Measurements from ENCODE around the gene STARD5.
"Not testable (repeated sequence)": the region's sequence is repeated elsewhere in the genome, so short reads cannot be mapped to it uniquely, and the experiment has no call there.

Gene STARD5, protein sequence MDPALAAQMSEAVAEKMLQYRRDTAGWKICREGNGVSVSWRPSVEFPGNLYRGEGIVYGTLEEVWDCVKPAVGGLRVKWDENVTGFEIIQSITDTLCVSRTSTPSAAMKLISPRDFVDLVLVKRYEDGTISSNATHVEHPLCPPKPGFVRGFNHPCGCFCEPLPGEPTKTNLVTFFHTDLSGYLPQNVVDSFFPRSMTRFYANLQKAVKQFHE

DNA sequence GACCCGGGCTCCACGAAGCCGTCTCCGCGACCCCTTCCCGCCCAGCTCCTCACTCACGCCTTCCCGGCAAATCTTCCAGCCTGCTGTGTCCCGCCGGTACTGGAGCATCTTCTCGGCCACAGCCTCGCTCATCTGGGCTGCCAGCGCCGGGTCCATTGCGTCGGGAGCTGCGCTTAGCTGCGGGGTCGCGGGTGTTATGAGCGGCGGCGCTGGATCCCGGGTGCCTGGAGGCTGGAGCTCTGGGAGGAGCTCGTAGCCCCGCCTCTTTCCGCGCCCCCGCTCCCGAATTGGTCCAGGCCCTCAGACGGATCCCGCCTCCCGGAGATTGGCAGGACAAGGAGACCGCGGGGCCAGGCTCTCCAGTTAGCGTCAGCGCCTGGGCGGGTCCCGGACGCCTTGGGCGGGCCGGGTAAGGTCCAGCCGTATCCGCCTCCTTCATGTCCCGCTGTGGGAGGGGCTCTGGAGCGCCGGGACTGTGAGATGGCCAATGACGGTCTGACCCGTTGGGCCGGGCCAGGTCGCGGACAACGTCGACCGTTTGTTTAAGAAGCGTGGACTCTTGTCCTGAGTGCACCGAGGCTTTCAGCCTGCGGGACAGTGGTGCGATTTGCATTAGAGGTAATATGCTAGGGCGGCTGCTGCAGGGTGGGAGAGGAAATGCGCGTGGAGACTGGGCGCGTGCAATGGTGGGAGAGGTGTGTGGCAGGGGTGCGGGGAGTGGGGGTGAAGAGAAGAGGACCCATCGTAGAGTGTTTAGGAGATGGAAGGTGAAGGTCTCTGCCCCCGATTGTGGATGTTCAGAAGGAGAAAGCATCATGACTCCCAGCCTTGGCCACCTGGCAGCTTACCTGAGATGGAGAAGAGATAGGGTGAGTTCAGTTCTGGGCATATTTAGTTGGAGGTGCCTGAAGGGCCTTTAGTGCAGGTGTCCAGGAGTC is at the start of gene STARD5:
Gene STARD5 (minus strand): TSS at position 198 of the 938 bp plus-strand sequence. CDS start 42 bp downstream, at position 156.
- DNase-seq, result peak; percentile 98

DNA sequence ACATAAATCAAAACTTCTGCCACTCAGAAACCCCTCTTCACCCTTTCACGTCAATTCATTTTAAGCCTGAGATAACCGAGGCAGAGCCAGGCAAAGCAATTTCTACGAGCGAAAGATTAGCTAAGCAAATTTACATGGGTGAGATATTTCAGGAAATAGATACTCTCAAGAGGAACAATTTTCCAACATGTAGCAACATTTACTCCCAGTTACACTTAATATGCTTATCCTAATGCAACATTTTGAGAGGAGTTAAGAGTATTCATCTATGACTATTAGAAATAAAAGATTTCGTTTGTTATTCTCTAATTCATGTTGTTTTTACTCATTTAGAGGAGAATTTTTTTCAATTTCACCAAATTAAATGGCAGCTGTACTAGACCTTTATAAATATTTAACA is 49.2 kb upstream of the STARD5 start:
- no peak for DNase-seq

DNA sequence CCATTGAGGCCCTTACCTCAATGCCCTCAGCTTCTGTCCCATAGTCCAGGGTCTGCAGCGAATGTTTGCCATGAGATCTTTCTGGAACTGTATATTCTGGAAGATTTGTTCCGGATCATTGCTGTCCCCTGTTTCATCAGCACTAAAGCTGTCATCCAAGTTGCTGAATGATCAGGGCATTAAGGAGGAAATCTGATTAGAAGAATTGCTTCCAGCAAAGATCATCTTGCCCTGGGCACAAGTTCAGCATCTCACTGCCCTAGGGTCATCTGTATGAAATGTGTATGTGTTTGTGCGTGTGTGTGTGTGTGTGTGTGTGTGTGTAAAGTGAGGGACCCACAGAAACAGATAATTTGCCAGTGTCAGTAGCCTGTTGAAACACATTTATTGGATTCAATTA is 48.6 kb upstream of the STARD5 start:
- no peak for DNase-seq

DNA sequence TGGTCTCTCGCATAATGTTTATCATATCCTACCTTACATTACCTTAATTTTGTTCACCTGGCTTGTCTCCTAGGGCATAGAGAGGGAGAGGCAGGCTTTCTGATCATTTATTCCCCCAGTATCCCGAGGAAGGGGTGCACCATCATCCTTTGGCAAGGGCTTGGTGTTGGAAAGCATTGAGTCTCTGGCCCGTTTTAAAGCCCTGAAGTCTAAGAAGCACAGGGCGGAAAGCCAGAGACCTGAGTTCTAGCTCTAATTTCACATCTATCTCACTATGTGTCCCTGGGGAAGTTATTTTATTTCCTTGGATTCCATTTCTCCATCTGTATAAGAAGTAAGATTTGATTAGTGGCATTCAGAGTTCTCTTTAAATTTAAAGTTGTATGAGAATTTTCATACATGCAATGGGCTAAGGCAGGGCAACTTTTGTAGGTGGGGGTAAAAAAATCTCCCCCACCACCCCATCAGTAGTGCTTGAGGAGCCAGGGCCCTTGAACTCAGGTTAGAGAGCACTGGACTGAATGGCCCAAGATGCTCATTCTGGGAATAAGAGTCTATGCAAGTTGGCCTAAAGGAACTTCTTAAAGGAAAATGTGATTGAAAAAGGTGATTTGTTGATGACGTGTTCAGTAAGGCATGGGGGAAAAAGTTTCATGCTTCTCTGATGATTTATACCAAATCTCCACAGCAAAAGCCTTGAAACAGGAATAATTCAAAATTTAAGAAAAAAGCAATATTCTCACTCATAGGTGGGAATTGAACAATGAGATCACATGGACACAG is 40.0 kb upstream of the STARD5 start:
- no peak for DNase-seq

DNA sequence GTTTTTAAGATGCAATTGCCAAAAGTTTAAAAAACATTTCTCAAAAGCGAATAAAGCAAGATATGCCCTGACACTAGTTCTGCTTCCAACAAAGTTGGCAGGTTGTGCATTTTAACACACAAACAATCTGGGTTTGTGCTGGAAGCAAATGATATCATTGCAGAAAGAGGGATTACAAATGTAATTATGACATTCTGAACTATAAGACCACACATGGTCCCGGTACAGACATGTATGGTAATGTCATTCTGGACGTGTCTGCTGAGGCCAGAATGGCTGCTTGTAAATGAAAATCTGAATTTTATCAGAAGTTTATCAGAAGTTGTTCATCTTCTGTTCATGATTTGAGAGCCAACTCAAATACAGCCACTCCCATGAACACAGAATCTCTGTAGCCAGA is 39.3 kb upstream of the STARD5 start:
- no peak for DNase-seq

DNA sequence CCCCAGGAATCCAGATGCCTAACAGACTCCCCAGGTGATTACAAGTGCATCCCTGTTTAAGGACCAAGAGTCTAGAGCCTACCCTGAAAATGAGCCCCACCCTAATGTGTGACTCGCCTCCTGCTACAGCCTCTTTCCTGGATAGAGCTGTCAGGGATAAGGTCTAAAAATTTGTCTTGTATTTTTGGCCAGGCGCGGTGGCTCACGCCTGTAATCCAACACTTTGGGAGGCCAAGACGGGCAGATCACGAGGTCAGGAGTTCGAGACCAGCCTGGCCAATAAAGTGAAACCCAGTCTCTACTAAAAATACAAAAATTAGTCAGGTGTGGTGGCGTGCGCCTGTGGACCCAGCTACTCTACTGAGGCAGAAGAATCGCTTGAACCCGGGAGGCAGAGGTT is 38.8 kb upstream of the STARD5 start:
- DNase-seq, result no peak

DNA sequence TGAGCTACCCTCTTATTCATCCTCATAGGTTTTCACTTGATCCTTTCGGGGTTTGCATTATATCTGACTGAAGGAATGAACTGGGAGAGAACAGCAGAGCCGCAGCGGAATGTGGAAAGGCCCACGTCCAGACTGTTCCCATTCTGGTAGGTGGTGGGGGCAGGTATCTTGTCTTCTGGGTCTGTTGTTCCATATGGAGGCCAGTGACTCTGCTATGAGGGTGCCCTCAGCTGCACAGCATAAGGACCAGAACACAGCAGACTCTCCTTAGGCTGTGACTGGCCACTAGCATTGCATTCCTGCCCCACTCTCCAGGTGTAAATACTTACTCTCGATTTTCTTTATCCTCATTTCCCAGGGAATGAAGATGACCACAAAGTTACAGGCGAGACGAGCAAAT is 38.0 kb upstream of the STARD5 start:
- no peak for DNase-seq

DNA sequence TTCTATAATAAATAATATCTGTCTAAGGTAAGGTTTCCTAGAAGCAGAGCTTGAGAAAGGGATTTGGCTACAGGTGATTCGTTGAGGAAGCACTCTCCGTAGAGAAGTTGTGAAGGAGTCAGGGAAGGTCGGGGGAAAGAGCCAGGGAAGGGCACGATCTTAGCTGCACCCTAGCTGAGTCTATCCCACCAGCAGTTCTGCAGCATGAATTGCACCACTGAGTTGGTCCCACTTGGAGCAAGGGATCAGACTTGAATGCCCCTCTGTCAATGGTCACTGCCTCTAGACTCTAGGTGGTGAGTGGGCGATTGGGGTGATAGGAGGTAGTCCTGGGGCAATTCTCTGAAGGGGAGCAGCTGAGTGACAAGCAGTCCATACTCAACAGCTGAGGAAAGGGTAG is 36.5 kb upstream of the STARD5 start:
- no peak for DNase-seq

DNA sequence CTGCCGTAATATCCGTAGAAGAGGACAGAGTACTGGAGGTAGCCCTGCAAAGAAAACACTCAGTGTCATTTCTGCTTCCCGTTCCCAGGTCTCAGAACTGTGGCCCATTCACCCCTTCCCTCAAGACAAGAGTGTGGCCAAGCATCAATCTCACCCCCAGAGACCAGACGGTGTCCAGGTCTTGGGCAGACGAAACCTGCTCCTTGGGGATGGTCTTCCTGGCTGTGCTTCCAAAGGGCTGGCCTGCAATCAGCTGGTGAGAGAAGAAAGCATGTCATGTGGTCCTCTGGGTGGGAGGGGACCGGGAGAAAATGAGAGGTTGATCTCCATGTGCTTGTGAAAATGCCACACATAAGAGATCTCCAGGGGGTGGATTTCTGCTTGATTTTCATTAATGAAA is 34.3 kb upstream of the STARD5 start:
- DNase-seq, result no peak

DNA sequence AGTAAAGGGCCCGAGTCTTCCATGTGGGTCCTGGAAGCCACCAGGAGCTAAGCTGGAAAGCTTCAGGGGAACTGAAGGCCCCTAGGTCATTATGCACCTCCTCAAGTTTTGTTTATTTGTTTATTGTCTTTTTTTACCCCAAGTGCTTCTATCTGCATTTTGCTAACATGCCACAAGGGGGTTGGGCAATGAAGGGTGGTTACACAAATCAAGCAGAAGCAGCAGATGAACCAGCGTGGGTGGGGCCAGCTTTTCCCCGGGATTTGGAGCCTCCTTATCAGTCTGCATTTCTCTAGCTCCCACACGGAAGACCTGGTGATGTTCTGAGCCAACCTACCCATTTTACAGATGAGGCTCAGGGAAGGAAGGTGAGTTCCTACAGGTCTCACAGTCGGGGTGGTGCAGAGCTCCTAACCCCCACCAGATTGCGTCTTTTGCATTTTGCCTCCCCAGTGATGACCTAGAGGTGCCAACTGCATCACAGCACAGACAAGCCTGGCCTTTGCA is 33.3 kb upstream of the STARD5 start:
- no peak for DNase-seq

DNA sequence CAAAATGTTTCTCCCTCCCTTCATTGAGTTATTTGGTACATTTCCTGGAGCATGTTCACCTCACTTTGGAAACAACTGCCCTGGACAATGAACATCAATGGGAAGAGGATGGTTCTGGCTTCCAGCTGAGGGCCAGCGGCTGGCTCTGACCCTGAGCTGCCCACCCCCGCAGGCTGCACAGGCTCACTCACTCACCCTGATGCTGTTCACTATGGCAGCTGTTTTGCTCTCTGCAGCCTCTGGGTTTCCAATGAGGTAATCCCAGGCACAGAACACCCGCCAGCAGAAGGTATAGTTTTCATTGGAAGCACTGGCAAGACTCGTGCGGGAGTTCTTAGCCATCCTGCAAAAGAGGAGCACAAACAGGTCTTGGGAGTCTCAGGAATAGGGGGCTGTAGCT is 32.3 kb upstream of the STARD5 start:
- DNase-seq, result no peak

DNA sequence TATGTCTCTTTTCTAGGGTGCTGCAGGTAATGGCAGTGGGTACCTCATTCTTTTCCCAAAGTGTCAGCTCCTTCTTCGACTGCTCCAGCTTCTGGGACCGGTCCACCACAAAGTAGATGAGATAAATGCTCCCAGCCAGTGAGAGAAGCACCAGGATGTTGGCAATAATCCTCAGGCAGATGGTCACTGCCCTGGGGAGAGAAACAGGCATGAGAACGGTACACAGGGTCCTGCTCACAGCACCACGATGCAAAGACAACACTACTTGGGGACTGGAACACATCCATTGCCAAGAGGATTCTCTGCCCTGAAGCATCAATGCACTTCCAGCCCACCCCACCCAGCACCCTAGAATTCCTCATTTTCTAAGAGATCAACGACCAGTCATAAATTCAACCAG is 27.7 kb upstream of the STARD5 start:
- DNase-seq, result no peak

DNA sequence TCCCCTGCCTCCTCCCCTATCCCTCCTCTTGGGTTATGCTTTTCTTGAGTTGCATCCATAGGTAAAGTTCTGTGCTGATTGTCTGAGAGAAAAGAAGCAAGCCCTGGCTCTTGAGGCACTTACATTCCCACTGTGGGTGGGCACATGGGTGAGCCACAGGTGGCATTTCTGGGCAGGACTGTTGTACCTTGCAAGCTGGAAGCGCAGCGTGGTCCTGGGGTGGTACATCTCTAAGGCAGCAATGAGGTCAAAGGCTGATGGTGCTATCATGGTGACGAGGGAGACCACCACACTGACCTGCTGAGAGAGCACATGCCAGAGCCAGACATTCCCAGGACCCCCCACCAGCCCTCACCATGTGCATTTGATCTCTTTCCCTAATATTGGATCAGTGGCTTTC is 25.3 kb upstream of the STARD5 start:
- DNase-seq, result no peak

DNA sequence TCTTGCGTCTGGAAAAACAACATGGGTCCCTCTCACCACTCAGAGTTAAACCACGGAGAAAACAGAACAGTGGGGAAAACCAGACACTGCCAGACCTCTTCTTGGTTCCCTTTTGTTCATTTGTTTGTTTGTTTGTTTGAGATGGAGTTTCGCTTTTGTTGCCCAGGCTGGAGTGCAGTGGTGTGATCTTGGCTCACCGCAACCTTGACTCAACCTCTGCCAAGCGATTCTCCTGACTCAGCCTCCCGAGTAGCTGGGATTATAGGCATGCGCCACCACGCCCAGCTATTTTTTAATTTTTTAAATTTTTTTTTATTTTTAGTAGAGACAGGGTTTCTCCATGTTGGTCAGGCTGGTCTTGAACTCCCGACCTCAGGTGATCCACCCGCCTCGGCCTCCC is 24.8 kb upstream of the STARD5 start:
- not testable (repeated sequence) for DNase-seq

DNA sequence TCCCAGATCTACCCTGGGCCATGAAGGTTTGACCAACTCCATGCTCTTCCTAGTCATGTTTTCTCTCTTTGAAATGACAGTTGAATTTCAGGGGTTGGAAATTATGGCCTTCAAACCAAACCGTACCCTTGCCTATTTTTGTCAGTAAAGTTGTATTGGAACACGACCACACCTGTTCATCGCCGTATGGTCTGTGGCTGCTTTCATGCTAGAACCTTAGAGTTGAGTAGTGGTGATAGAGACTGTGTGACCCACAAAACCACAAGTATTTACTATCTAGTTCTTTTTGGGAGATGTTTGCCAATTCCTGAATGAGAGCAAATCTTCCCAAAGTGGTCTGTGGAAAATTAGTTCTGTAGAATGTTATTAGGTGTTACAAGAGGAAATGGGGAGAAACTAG is 24.0 kb upstream of the STARD5 start:
- no peak for DNase-seq

DNA sequence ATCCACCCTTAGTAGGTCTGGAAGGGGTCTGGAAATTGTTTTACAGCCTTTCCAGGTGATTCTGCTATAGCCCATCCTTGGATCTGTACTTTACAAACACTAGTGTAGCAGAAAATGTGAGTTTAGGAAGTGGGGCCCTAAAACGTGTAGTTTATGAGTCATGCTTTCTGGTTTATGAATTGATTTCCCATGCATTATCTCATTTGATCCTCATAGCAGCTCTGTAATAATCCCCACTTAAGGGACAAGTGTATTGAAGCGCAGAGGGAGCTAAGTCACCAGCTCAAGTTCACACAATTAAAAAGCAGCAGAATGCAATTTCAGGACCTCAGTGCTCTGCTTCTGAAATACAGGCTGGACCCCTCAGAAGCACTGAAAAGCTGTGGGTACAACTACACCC is 22.7 kb upstream of the STARD5 start:
- DNase-seq, result no peak

DNA sequence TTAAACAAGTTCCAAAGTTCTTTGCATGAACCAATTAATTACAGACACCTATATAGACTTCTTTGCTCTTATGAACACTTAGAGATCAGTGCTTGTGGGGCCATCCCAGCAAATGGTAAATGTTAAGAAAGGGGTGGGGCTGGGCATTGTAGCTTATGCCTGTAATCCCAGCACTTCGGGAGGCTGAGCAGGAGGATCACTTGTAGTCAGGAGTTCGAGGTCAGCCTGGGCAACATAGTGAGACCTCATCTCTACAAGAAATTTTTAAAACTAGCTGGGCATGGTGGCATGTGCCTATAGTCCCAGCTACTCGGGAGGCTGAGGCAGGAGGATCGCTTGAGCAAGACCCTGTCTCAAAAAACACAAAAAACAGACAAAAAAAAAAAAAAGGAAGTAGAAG is 19.4 kb upstream of the STARD5 start:
- DNase-seq, result no peak

DNA sequence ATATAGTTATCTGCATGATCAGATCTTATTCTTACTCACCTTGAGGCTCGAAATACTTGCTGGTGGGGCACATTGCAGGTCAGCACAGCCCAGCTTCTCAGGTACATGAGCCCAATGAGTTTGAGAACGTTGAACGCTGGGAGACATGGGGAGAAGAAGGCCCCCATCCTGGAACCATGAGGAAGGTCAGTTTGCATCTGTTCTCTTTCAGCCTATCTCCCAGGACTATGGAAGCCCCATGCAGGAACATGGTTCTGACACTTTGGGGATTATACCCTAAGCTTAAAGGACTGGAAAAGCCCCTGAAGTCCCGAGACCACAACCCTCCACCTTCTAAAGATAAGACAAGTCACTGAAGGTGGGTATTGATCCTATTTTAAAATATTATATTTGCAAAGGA is 17.4 kb upstream of the STARD5 start:
- DNase-seq, result no peak

DNA sequence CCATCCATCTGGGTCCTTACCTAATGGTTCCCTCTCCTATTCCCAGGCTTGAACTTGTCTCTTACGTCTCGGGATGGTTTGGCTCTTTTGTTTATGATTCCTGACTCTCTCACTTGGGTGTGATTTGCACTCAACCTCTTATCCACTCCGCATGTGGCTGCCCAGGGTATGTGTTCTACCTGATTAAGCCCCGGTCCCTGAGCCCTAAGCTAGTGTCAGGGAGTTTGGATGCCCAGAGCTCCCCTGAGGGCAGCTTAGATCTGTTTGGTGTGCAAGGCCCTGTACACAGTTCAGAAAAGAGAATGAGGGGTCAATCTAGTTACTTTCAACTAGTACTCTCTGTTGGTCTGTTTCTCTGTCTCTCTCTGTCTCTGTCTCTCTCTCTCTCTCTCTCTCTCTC is 15.9 kb upstream of the STARD5 start:
- no peak for DNase-seq

DNA sequence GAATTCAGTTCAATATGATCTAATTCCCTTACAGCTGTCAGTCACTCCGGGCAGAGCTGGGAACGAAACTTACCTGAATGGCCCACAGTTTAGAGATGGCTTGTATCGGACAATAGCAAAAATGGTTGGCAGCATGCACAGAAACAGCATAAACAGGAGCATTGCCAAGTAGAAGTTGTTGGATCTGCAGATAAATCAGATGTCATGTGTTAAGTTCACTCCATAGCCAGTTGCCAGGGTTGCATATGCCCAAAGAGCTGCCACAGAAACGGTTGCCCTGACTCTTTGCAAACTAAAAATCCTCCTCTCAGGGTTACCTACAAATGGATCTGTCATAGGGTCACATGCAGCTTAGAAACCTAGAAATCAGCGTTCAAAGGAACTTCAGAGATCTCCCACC is 15.4 kb upstream of the STARD5 start:
- no peak for DNase-seq

DNA sequence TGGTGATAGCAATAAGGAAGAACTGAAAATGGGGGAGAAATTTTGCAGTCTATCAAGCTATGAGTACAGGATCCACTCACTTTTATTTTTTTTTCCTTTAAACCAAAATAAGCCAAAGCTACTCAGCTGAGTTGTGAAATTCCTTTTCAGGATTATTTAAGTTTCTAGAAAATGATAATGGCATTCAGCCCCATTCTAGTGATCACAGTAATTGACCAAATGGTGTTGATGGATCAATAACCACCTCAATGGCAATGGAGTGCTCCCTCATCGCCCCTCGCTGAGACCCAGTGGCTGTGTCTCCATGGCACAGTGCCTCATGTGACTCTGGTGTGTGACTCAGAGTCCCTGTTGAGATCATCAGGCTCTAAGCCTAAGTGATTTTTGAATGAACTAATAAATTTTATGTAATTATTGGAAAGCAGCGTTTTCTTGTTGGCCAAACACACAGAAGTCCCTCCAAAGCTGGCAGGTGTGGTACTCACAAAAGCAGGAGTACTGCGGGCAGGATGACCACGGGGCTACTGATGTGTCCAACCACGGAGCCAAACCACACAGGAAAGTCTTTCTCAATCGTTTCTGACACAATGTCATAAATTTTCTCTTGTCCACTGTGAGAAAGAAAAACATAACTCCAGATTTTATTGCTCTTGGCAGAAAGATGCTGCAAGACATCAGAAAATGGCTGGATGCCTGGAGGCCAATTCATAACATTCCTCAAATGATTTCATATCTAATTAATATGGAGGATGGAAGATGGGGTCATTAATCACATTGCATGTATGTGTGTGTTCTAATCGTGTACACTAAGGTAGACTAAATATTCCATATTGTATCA is 14.4 kb upstream of the STARD5 start:
- DNase-seq, result peak; percentile 93

DNA sequence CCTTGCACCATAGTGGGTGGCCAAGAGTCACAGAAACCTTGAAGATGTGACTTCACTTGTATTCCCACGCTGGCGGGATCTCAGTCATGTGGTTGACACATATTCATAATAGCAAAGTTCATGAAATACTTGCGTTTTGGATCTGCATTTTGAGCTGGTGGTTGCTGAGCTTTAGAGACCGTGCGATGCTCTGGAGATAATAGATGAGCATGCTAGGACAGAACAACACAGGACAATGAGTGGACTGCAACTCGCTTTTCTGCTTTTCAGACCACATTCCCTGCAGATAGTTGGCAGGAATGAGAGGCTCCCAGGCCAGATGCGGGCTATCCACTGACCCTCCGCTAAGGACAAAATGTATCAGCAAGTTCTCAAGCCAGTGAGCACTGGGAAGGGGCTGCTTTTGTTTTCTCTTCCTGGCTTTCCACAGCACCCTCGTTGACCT is 13.8 kb upstream of the STARD5 start:
- DNase-seq, result no peak

DNA sequence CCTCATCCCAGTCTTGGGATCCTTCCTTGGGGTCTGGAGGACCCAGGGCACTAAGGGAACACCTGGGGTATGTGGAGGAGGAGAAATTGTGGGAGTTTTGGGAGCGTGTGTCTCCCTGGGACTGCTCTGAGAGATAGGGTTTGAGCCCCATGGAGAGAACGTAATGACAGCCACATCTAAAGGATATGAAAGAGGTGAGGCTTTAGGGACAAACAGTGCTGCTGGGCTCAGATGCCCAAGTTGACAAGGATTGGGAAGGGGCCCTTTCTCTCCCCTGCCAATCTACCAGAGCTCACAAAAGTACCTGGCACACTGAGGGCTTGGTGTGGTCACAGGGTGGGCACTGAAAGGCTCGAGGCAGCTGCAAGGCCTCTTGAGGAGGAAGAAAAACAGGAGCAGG is 13.3 kb upstream of the STARD5 start:
- no peak for DNase-seq
